ENCODE data around the gene MLF2. TPM values are rescaled to one million over a fixed set of nuclear protein-coding genes. Genes with fewer than 3 reads are reported as not detected.
"Not testable (repeated sequence)": the region's sequence is repeated elsewhere in the genome, so short reads cannot be mapped to it uniquely, and the experiment has no call there.

The MLF2 gene
- total RNA-seq, 4 donors from 2014 or later = 140 to 290 (median 216) TPM

- Histone ChIP-seq H3K4me3 (no peak overlapping the region), H3K27me3 (no peaks in the 10 kb centered on the region), H3K36me3 (peaks cover 0 to 62% of the 10 kb centered on the region in 2 donors), H3K9me3 (no peaks in the 10 kb centered on the region), H3K27ac (no peak overlapping the region), H3K4me1 (peaks cover 0 to 31% (median 8%) of the 10 kb centered on the region in 3 donors)
- ATAC-seq = no peak
- TF ChIP-seq CTCF (IDR thresholded peaks at IDR 0.05) (no peak), EP300 (IDR thresholded peaks at IDR 0.05) (no peak), POLR2AphosphoS5 (IDR thresholded peaks at IDR 0.05) (no peak), POLR2A (IDR thresholded peaks at IDR 0.05) (no peak)
- 70% methylated on average over 2 of the region's 28 CpGs; no CpG with 5 or more reads in 1 of the 2 donors for WGBS, 2 donors (ENCODE audit: low coverage in 1 of 2)
These were observed 4.2 kb downstream of the MLF2 start for GRCh38 chr12:6748761-6749160.

- TF ChIP-seq EP300 (IDR thresholded peaks at IDR 0.05) = no peak
- no peak for TF ChIP-seq CTCF (IDR thresholded peaks at IDR 0.05)
- no peak for TF ChIP-seq POLR2A (IDR thresholded peaks at IDR 0.05)
- no peak for TF ChIP-seq POLR2AphosphoS5 (IDR thresholded peaks at IDR 0.05)
- H3K4me1 ChIP-seq = peaks cover 0 to 26% (median 6%) of the 10 kb centered on the region in 3 donors
- H3K4me3 ChIP-seq = no peak overlapping the region
- no peaks in the 10 kb centered on the region for H3K27me3 ChIP-seq
- no peak for ATAC-seq
- peaks cover 0 to 62% of the 10 kb centered on the region in 2 donors for H3K36me3 ChIP-seq
- no peaks in the 10 kb centered on the region for H3K9me3 ChIP-seq
- WGBS, 2 donors (ENCODE audit: low coverage in 1 of 2) = 48 to 54% methylated on average over 2 to 4 of the region's 4 CpGs
- no peak overlapping the region for H3K27ac ChIP-seq
These were observed 5.7 kb downstream of the MLF2 start for GRCh38 chr12:6747216-6747615.

DNA sequence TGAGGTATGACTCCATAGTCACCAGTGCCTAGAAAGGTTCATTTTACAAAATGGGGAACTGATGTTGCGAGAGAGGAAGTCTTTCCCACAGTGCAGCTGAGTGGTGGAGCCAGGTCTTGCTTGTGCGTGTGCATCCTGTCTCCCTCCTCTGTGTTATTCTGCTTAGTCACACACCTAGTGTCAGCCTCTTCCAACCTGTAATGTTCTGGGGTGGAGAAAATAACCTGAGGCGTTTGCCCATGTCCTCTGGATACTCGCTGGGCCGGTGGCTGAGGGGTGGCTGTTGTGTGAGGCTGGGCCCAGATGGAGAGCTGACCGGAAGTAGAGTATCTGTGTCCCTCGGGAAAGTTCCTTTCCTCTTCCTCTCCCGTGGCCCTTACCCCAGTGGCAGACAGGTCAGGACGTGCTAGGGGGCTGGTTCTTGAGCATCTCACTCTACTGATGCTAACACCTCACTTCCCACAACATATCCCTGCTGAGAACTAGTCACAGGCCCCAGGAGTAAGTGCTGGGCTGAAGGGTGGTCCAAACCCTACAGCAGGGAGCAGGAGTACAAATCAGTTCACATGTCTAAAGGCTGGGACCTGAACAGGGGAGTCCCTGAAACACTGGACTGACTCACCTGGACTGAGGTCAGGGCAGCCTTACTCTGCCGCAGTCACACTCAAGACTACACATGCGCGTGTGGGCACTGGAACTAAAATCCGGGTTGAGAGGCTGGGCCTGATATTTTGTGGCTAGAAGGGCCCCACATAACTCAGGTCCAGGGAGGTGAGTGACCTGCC is 7.0 kb downstream of the MLF2 start:
- WGBS, 2 donors (ENCODE audit: low coverage in 1 of 2) = 69 to 100% methylated on average over 1 to 7 of the region's 13 CpGs
- no peaks in the 10 kb centered on the region for H3K27me3 ChIP-seq

GRCh38 chr12:6743300-6743699 is 9.6 kb downstream of the MLF2 start:
- not testable (repeated sequence) for H3K27me3 ChIP-seq, H3K27ac ChIP-seq, ATAC-seq, H3K4me3 ChIP-seq, H3K4me1 ChIP-seq, H3K9me3 ChIP-seq
- 56 to 61% methylated on average over 7 of the region's 7 CpGs for WGBS, 2 donors (ENCODE audit: low coverage in 1 of 2)
- peaks cover 0 to 24% of the 10 kb centered on the region in 2 donors for H3K36me3 ChIP-seq

More for the DNA sequence above, 7.0 kb downstream of the MLF2 start:
- H3K4me3 ChIP-seq = no peak overlapping the region
- ATAC-seq = peak; percentile 51
- H3K27ac ChIP-seq = peak overlapping the region in 3 of 4 donors; percentile 22 to 41 (median 29)
- H3K9me3 ChIP-seq = no peaks in the 10 kb centered on the region
- H3K4me1 ChIP-seq = peaks cover 0 to 13% (median 0%) of the 10 kb centered on the region in 3 donors
- TF ChIP-seq EP300 (IDR thresholded peaks at IDR 0.05) (no peak), POLR2AphosphoS5 (IDR thresholded peaks at IDR 0.05) (no peak), POLR2A (IDR thresholded peaks at IDR 0.05) (no peak), CTCF (IDR thresholded peaks at IDR 0.05) (no peak)
- H3K36me3 ChIP-seq = peaks cover 0 to 50% of the 10 kb centered on the region in 2 donors

DNA sequence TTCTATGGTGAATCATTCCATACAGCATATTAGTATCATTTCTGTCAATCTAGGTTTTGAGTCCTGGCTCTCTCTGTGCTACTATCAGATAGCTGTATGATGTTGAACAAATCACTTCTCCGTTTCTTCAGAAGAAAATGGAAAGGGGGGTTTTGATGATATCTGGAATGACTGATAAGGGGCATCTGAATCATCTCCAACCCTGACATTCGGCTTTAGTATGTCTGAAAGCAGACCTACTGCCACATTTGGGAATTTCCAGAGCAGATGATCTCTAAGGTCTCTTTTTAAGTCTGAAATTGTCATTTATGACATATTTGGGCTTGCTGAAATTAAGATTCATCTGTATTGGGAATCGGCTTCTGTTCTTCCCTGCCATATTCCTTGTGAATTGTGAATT is 10.1 kb downstream of the MLF2 start:
- H3K36me3 ChIP-seq = peaks cover 0 to 20% of the 10 kb centered on the region in 2 donors
- no peaks in the 10 kb centered on the region for H3K27me3 ChIP-seq
- no peaks in the 10 kb centered on the region for H3K9me3 ChIP-seq
- no peak for ATAC-seq
- no peak overlapping the region for H3K4me3 ChIP-seq
- WGBS, 2 donors (ENCODE audit: low coverage in 1 of 2) = 72 to 86% methylated on average over 3 of the region's 3 CpGs
- no peaks in the 10 kb centered on the region for H3K4me1 ChIP-seq
- H3K27ac ChIP-seq = no peak overlapping the region
- TF ChIP-seq POLR2A (IDR thresholded peaks at IDR 0.05) (no peak), EP300 (IDR thresholded peaks at IDR 0.05) (no peak)

DNA sequence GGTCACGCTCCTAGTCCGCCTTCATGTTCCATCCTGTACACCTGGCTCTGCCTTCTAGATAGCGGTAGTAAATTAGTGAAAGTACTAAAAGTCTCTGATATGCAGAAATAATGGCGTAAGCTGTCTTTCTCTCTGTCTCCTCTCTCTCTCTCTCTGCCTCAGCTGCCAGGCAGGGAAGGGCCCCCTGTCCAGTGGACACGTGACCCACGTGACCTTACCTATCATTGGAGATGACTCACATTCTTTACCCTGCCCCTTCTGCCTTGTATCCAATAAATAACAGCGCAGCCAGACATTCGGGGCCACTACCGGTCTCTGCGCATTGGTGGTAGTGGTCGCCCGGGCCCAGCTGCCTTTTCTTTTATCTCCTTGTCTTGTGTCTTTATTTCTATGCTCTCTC is 10.9 kb downstream of the MLF2 start:
- peaks cover 0 to 12% of the 10 kb centered on the region in 2 donors for H3K36me3 ChIP-seq
- not testable (repeated sequence) for H3K4me1 ChIP-seq, ATAC-seq, H3K4me3 ChIP-seq, H3K27me3 ChIP-seq, H3K27ac ChIP-seq, H3K9me3 ChIP-seq
- 63% methylated on average over 12 of the region's 12 CpGs; no CpG with 5 or more reads in 1 of the 2 donors for WGBS, 2 donors (ENCODE audit: low coverage in 1 of 2)
